Measurements from ENCODE around the gene LHX5. TPM values are rescaled to one million over a fixed set of nuclear protein-coding genes. Genes with fewer than 3 reads are reported as not detected.
A peak's percentile ranks its signal among the peaks of the same experiment; 100 is the strongest.

Gene LHX5
- total RNA-seq, 4 donors from 2014 or later = not detected

GRCh38 chr12:113464852-113465719 lies 6.6 kb downstream of the LHX5 start:
- H3K4me1 ChIP-seq = peaks cover 0 to 20% of the 10 kb centered on the region in 2 donors
- H3K9me3 ChIP-seq = no peaks in the 10 kb centered on the region
- no peak overlapping the region for H3K4me3 ChIP-seq
- H3K27ac ChIP-seq = no peak overlapping the region
- TF ChIP-seq POLR2A (IDR thresholded peaks at IDR 0.05) (no peak), CTCF (IDR thresholded peaks at IDR 0.05) (no peak)
- no peaks in the 10 kb centered on the region for H3K36me3 ChIP-seq
- peaks cover 19 to 73% of the 10 kb centered on the region in 2 donors for H3K27me3 ChIP-seq
- intact Hi-C loops (cut with DNase I; ENCODE audit: low total_unique reads) = no loop called here
- no peak for DNase-seq

GRCh38 chr12:113464452-113464775 lies 7.3 kb downstream of the LHX5 start:
- peaks cover 0 to 20% of the 10 kb centered on the region in 2 donors for H3K4me1 ChIP-seq
- intact Hi-C loops (cut with DNase I; ENCODE audit: low total_unique reads) = no loop called here
- TF ChIP-seq POLR2A (IDR thresholded peaks at IDR 0.05) (no peak), CTCF (IDR thresholded peaks at IDR 0.05) (no peak)

GRCh38 chr12:113463746-113464451 lies 7.8 kb downstream of the LHX5 start:
- intact Hi-C loops (cut with DNase I; ENCODE audit: low total_unique reads) = no loop called here
- H3K27ac ChIP-seq = no peak overlapping the region

More at GRCh38 chr12:113464452-113464775, 7.3 kb downstream of the LHX5 start:
- peak overlapping the region in 1 of 2 donors; percentile 6 for H3K4me3 ChIP-seq
- H3K9me3 ChIP-seq = no peaks in the 10 kb centered on the region
- no peak for DNase-seq
- no peak overlapping the region for H3K27ac ChIP-seq
- H3K27me3 ChIP-seq = peaks cover 19 to 73% of the 10 kb centered on the region in 2 donors
- no peaks in the 10 kb centered on the region for H3K36me3 ChIP-seq

GRCh38 chr12:113462998-113463745 lies 8.5 kb downstream of the LHX5 start:
- no peak overlapping the region for H3K27ac ChIP-seq
- H3K4me3 ChIP-seq = no peak overlapping the region
- no peak for TF ChIP-seq POLR2A (IDR thresholded peaks at IDR 0.05)
- TF ChIP-seq CTCF (IDR thresholded peaks at IDR 0.05) = no peak
- DNase-seq = no peak
- intact Hi-C loops (cut with DNase I; ENCODE audit: low total_unique reads) = no loop called here
- no peaks in the 10 kb centered on the region for H3K36me3 ChIP-seq
- H3K9me3 ChIP-seq = no peaks in the 10 kb centered on the region
- H3K27me3 ChIP-seq = peaks cover 19 to 68% of the 10 kb centered on the region in 2 donors
- H3K4me1 ChIP-seq = peaks cover 0 to 20% of the 10 kb centered on the region in 2 donors

More at GRCh38 chr12:113463746-113464451, 7.8 kb downstream of the LHX5 start:
- no peaks in the 10 kb centered on the region for H3K9me3 ChIP-seq
- DNase-seq = no peak
- H3K27me3 ChIP-seq = peaks cover 19 to 73% of the 10 kb centered on the region in 2 donors
- H3K4me1 ChIP-seq = peaks cover 0 to 20% of the 10 kb centered on the region in 2 donors
- H3K4me3 ChIP-seq = peak overlapping the region in 1 of 2 donors; percentile 6
- no peaks in the 10 kb centered on the region for H3K36me3 ChIP-seq
- TF ChIP-seq CTCF (IDR thresholded peaks at IDR 0.05) (no peak), POLR2A (IDR thresholded peaks at IDR 0.05) (no peak)

All from uterus (tissue), 4 donors.